SU-DHL-6 (cell line): ENCODE data around the gene MAP3K8.

Experiments
- EZH2phosphoT487 ChIP-seq: fragments of 200-600 bp; sonication (generic), shearing (Covaris generic); conservative IDR thresholded peaks from 2 replicates; pipeline ENCODE4 v1.6.1; 2018; ENCODE audit warnings: mild to moderate bottlenecking, antibody characterized with exemption, low read length, moderate library complexity, mixed read lengths
- TF ChIP-seq, protein P1 (sequence below): fragments of 200-600 bp; sonication (generic); IDR thresholded peaks from one replicate; pipeline ENCODE4 v1.5.1; 2017; ENCODE audit warnings: antibody characterized with exemption, mild to moderate bottlenecking, low read length, moderate library complexity; ENCODE audit not compliant: insufficient read depth, poor library complexity, severe bottlenecking

GRCh38 chr10:30503700-30504266, 69.8 kb downstream of the MAP3K8 start:
- TF ChIP-seq, protein P1, sequence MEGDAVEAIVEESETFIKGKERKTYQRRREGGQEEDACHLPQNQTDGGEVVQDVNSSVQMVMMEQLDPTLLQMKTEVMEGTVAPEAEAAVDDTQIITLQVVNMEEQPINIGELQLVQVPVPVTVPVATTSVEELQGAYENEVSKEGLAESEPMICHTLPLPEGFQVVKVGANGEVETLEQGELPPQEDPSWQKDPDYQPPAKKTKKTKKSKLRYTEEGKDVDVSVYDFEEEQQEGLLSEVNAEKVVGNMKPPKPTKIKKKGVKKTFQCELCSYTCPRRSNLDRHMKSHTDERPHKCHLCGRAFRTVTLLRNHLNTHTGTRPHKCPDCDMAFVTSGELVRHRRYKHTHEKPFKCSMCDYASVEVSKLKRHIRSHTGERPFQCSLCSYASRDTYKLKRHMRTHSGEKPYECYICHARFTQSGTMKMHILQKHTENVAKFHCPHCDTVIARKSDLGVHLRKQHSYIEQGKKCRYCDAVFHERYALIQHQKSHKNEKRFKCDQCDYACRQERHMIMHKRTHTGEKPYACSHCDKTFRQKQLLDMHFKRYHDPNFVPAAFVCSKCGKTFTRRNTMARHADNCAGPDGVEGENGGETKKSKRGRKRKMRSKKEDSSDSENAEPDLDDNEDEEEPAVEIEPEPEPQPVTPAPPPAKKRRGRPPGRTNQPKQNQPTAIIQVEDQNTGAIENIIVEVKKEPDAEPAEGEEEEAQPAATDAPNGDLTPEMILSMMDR, result no peak
- TF ChIP-seq EZH2phosphoT487, result no peak
